Endothelial cell (in vitro differentiated cells): ENCODE measurements around the gene TMEM151A. TPM values are rescaled to one million over a fixed set of nuclear protein-coding genes. Genes with fewer than 3 reads are reported as not detected.
A peak's percentile ranks its signal among the peaks of the same experiment; 100 is the strongest.

Experiments
- DNase-seq: peaks from one replicate; pipeline ENCODE4 v3.0.0; 2021; ENCODE audit warnings: low spot score
- H3K27ac Mint-ChIP-seq: one replicate; pipeline ENCODE4 v1.8.0; 2021; ENCODE audit warnings: mixed read lengths, inconsistent platforms; ENCODE audit not compliant: unreplicated experiment
- H3K27me3 Mint-ChIP-seq: one replicate; pipeline ENCODE4 v1.8.0; 2021; ENCODE audit warnings: mild to moderate bottlenecking, moderate library complexity, mixed read lengths, inconsistent platforms; ENCODE audit not compliant: unreplicated experiment
- H3K36me3 Mint-ChIP-seq: one replicate; pipeline ENCODE4 v1.8.0; 2021; ENCODE audit warnings: mild to moderate bottlenecking, low read depth, mixed read lengths, inconsistent platforms; ENCODE audit not compliant: unreplicated experiment
- H3K4me1 Mint-ChIP-seq: one replicate; pipeline ENCODE4 v1.8.0; 2021; ENCODE audit warnings: mild to moderate bottlenecking, mixed read lengths, inconsistent platforms; ENCODE audit not compliant: unreplicated experiment
- H3K4me3 Mint-ChIP-seq: one replicate; pipeline ENCODE4 v1.8.0; 2021; ENCODE audit warnings: mild to moderate bottlenecking, mixed read lengths, inconsistent platforms; ENCODE audit not compliant: unreplicated experiment
- H3K9me3 Mint-ChIP-seq: one replicate; pipeline ENCODE4 v1.8.0; 2021; ENCODE audit warnings: mixed read lengths, inconsistent platforms; ENCODE audit not compliant: unreplicated experiment
- total RNA-seq: library from RNA; stranded (reverse); fragmentation: NEBNext Ultra II Directional; extraction: Animal tissue kit (Norgen Biotek cat#: 25700); gene quantifications from one replicate; pipeline ENCODE4 v1.2.1, GENCODE V29; 2021; ENCODE audit not compliant: unreplicated experiment
- TF ChIP-seq, protein P1 (sequence below): fragments of 200-600 bp; sonication (generic); IDR thresholded peaks from one replicate; pipeline ENCODE4 v1.5.0; 2021; ENCODE audit warnings: antibody characterized with exemption; ENCODE audit not compliant: unreplicated experiment

TMEM151A gene
- total RNA-seq, 1 donor from 2014 or later = not detected

- TF ChIP-seq, protein P1, sequence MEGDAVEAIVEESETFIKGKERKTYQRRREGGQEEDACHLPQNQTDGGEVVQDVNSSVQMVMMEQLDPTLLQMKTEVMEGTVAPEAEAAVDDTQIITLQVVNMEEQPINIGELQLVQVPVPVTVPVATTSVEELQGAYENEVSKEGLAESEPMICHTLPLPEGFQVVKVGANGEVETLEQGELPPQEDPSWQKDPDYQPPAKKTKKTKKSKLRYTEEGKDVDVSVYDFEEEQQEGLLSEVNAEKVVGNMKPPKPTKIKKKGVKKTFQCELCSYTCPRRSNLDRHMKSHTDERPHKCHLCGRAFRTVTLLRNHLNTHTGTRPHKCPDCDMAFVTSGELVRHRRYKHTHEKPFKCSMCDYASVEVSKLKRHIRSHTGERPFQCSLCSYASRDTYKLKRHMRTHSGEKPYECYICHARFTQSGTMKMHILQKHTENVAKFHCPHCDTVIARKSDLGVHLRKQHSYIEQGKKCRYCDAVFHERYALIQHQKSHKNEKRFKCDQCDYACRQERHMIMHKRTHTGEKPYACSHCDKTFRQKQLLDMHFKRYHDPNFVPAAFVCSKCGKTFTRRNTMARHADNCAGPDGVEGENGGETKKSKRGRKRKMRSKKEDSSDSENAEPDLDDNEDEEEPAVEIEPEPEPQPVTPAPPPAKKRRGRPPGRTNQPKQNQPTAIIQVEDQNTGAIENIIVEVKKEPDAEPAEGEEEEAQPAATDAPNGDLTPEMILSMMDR = no peak
- Mint-ChIP-seq H3K27me3 (peaks cover 11% of the 10 kb centered on the region), H3K27ac (peak overlapping the region; percentile 14), H3K4me3 (peak overlapping the region; percentile 62), H3K4me1 (peaks cover 22% of the 10 kb centered on the region), H3K9me3 (no peaks in the 10 kb centered on the region), H3K36me3 (peaks cover 8% of the 10 kb centered on the region)
- DNase-seq = no peak
Measured at GRCh38 chr11:66327171-66328030, 35.7 kb downstream of the TMEM151A start.

DNA sequence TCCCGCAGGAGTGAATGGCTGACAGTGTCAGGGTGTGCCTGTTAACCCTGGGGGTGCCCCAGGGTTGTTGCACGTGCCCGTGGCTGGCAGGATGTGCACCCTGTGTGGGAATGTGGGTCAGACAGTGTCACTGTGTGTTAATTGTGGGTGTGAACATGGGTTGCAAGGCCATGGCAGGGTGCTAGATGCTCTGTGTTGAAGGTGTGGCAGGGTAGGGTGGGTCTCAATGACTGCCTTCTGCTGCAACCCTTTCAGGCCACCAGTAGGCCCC, 36.3 kb downstream of the TMEM151A start:
- H3K36me3 Mint-ChIP-seq = peaks cover 8% of the 10 kb centered on the region
- H3K4me1 Mint-ChIP-seq = peaks cover 22% of the 10 kb centered on the region
- H3K9me3 Mint-ChIP-seq = no peaks in the 10 kb centered on the region
- TF ChIP-seq, protein P1 = no peak
- H3K27me3 Mint-ChIP-seq = peaks cover 11% of the 10 kb centered on the region
- H3K4me3 Mint-ChIP-seq = no peak overlapping the region
- no peak for DNase-seq
- H3K27ac Mint-ChIP-seq = no peak overlapping the region

DNA sequence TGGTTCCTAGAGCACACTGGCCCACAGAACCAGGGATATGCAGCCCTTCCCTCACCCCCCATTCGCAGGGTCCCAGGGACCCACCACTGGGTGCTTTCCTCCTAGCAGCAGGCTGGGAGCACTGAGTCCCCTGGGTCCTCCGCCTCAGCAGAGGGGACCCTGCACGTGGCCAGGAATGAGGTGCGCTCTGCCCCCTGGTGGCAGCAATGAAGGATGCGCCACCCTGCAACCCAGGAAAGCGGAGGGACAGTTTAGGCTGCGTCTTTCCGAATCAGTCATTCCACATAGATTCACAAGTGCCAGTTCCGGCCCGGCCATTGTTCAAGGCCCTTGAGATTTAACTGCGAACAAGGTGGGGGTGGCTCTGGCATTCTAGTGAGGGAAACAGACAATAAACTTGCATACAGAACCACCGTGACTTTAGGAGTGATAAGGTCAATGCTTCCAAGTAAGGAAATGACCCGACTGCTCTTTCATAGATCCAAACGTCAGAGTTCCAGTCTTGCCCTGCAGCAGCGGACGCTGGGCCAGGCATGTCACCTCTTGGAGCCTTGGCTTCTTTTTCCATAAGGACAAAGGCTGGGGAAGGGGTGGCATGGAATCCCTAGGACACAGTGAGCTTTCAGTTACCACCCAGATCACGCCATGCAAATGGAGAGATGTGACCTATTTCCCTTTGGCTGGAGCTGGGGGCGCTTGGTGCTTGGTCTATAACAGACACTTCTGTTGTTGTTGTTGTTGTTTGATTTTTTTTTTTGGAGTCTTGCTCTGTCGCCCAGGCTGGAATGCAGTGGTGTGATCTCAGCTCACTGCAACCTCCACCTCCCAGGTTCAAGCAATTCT, 36.8 kb downstream of the TMEM151A start:
- H3K4me1 Mint-ChIP-seq = peaks cover 22% of the 10 kb centered on the region
- peaks cover 11% of the 10 kb centered on the region for H3K27me3 Mint-ChIP-seq
- H3K36me3 Mint-ChIP-seq = peaks cover 8% of the 10 kb centered on the region
- TF ChIP-seq, protein P1 = peak; percentile 94
- peak overlapping the region; percentile 56 for H3K4me3 Mint-ChIP-seq
- no peaks in the 10 kb centered on the region for H3K9me3 Mint-ChIP-seq
- DNase-seq = peak; percentile 83
- peak overlapping the region; percentile 88 for H3K27ac Mint-ChIP-seq

- H3K27me3 Mint-ChIP-seq = peaks cover 11% of the 10 kb centered on the region
- H3K27ac Mint-ChIP-seq = no peak overlapping the region
- H3K9me3 Mint-ChIP-seq = no peaks in the 10 kb centered on the region
- H3K4me3 Mint-ChIP-seq = no peak overlapping the region
- DNase-seq = no peak
- TF ChIP-seq, protein P1 = no peak
- H3K36me3 Mint-ChIP-seq = peaks cover 8% of the 10 kb centered on the region
- peaks cover 22% of the 10 kb centered on the region for H3K4me1 Mint-ChIP-seq
Measured at GRCh38 chr11:66329165-66329673, 37.5 kb downstream of the TMEM151A start.
